OCI-LY7 (cell line): Measurements from ENCODE around the gene SPEN. TPM values are rescaled to one million over a fixed set of nuclear protein-coding genes. Genes with fewer than 3 reads are reported as not detected.

Source experiments
- BruUV-seq: library from RNA; stranded (reverse); fragments of 400-500 nt; replicated peaks from 2 replicates; lab custom pipeline; 2021; lab: Mats Ljungman, UMichigan
- CTCF ChIA-PET: fragments of 300-600 bp; sonication (Branson Sonifier 250); formaldehyde crosslinking; loops from one replicate; lab custom pipeline; 2022; ENCODE audit warnings: antibody characterized with exemption; ENCODE audit not compliant: unreplicated experiment; lab: Charles Lee
- POLR2A ChIA-PET: fragments of 300-600 bp; sonication (Branson Sonifier 250); formaldehyde crosslinking; loops from one replicate; lab custom pipeline; 2022; ENCODE audit warnings: antibody characterized with exemption; lab: Charles Lee
- DNase-seq: peaks from one replicate; pipeline ENCODE4 v3.0.0-alpha.2; 2015; ENCODE audit warnings: low spot score
- H2AFZ ChIP-seq: fragments of 200-600 bp; sonication (generic), shearing (Covaris generic); 2 replicates; pipeline ENCODE4 v1.6.1; 2014; ENCODE audit warnings: mild to moderate bottlenecking, antibody characterized with exemption, low read length, moderate library complexity
- H3K27ac ChIP-seq: fragments of 200-600 bp; sonication (generic); 2 replicates; pipeline ENCODE4 v1.5.1; 2014; ENCODE audit warnings: mixed run types, low read depth, mild to moderate bottlenecking, moderate library complexity, low read length, inconsistent platforms; ENCODE audit not compliant: poor library complexity, severe bottlenecking
- H3K36me3 ChIP-seq: fragments of 200-600 bp; sonication (generic); 2 replicates; pipeline ENCODE4 v1.6.1; 2014; ENCODE audit warnings: mild to moderate bottlenecking, antibody characterized with exemption, low read length, moderate library complexity, mixed read lengths; ENCODE audit not compliant: insufficient read depth
- H3K4me1 ChIP-seq: fragments of 200-600 bp; sonication (generic); 2 replicates; pipeline ENCODE4 v1.5.1; 2014; ENCODE audit warnings: mild to moderate bottlenecking, low read length; ENCODE audit not compliant: insufficient read depth, poor library complexity, severe bottlenecking
- H3K4me2 ChIP-seq: fragments of 200-600 bp; sonication (generic); 2 replicates; pipeline ENCODE4 v1.6.1; 2014; ENCODE audit warnings: mild to moderate bottlenecking, low read length
- H3K4me3 ChIP-seq: fragments of 200-600 bp; sonication (generic); 2 replicates; pipeline ENCODE4 v1.5.1; 2014; ENCODE audit warnings: mild to moderate bottlenecking, low read depth, low read length; ENCODE audit not compliant: poor library complexity, severe bottlenecking
- H3K79me2 ChIP-seq: fragments of 200-600 bp; sonication (generic); 2 replicates; pipeline ENCODE4 v1.6.1; 2016; ENCODE audit warnings: low read depth, mild to moderate bottlenecking, low read length, moderate library complexity, mixed read lengths; ENCODE audit not compliant: insufficient read depth
- H3K9me2 ChIP-seq: fragments of 200-600 bp; sonication (generic); 2 replicates; pipeline ENCODE4 v1.6.1; 2016; ENCODE audit warnings: mild to moderate bottlenecking, low read length, mixed read lengths; ENCODE audit not compliant: insufficient read depth
- H3K9me3 ChIP-seq: fragments of 200-600 bp; sonication (generic); 2 replicates; pipeline ENCODE4 v1.6.1; 2014; ENCODE audit warnings: mild to moderate bottlenecking, mixed run types, low read length, mixed read lengths
- H4K20me1 ChIP-seq: fragments of 200-600 bp; sonication (generic); 2 replicates; pipeline ENCODE4 v1.6.1; 2014; ENCODE audit warnings: mild to moderate bottlenecking, antibody characterized with exemption, low read length, moderate library complexity, mixed read lengths; ENCODE audit not compliant: insufficient read depth
- EZH2phosphoT487 ChIP-seq: fragments of 200-600 bp; sonication (generic); IDR thresholded peaks from 2 replicates; pipeline ENCODE4 v1.6.1; 2018; ENCODE audit warnings: low read depth, borderline replicate concordance, mild to moderate bottlenecking, mixed run types, antibody characterized with exemption, low read length, moderate library complexity, mixed read lengths
- intact Hi-C: fragments of 100-400 bp; cut with micrococcal nuclease; formaldehyde crosslinking; loops from one replicate; pipeline ENCODE4 v1.10.0; 2022; ENCODE audit not compliant: unreplicated experiment
- total RNA-seq, 2 experiments: library from RNA; depleted of rRNA in 1 of 2; stranded (reverse); fragments of >200 nt in 1 of 2; shearing (Covaris generic) in 1 of 2; gene quantifications; 2 replicates each; pipeline ENCODE4 v1.2.3, GENCODE V29; 2014 to 2022
- TF ChIP-seq, protein P1 (sequence below): fragments of 200-600 bp; sonication (generic); conservative IDR thresholded peaks from 2 replicates; pipeline ENCODE4 v1.5.1; 2014; ENCODE audit warnings: mild to moderate bottlenecking, antibody characterized with exemption, low read length, moderate library complexity, mixed read lengths

The SPEN gene
- total RNA-seq, 2 experiments from 2014 or later: 40.7 to 87.1 TPM

DNA sequence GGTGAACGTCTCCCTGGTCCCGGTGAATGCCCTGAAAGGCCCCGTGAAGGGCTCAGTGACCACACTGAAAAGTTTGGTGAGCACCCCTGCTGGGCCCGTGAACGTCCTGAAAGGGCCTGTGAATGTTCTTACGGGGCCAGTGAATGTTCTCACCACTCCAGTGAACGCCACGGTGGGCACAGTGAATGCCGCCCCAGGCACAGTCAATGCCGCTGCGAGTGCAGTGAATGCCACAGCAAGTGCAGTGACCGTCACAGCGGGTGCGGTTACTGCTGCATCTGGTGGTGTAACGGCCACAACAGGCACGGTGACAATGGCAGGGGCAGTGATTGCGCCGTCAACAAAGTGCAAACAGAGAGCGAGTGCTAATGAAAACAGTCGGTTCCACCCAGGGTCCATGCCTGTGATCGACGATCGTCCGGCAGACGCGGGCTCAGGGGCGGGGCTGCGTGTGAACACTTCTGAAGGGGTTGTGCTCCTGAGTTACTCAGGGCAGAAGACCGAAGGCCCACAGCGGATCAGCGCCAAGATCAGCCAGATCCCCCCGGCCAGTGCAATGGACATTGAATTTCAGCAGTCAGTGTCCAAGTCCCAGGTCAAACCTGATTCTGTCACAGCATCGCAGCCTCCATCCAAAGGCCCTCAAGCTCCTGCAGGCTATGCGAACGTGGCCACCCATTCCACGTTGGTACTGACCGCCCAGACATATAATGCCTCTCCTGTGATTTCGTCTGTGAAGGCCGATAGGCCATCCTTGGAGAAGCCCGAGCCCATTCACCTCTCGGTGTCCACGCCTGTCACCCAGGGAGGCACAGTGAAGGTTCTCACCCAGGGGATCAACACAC, 86.9 kb downstream of the SPEN start:
- intact Hi-C loops: loop anchor here (5.0 kb wide), 1 partner anchor 117 kb away; no protein-coding TSS in a partner anchor
- peaks cover 99% of the 10 kb centered on the region for H3K36me3 ChIP-seq
- H3K27ac ChIP-seq: no peak overlapping the region

DNA sequence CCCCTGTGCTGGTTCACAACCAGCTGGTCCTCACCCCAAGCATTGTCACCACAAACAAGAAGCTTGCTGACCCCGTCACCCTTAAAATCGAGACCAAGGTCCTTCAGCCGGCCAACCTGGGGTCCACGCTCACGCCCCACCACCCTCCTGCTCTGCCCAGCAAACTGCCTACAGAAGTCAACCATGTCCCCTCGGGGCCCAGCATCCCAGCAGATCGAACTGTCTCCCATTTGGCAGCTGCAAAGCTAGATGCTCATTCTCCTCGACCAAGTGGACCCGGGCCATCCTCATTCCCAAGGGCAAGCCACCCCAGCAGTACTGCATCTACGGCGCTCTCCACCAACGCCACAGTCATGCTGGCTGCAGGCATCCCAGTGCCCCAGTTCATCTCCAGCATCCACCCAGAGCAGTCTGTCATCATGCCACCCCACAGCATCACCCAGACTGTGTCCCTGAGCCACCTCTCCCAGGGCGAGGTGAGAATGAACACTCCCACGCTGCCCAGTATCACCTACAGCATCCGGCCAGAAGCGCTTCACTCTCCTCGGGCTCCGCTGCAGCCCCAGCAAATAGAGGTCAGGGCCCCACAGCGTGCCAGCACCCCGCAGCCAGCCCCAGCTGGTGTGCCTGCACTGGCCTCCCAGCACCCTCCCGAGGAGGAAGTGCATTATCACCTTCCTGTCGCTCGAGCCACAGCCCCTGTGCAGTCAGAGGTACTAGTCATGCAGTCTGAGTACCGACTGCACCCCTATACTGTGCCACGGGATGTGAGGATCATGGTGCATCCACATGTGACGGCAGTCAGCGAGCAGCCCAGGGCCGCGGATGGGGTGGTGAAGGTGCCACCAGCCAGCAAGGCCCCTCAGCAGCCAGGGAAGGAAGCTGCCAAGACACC, 87.8 kb downstream of the SPEN start:
- Histone ChIP-seq H2AFZ (no peak overlapping the region), H4K20me1 (no peaks in the 10 kb centered on the region), H3K9me2 (no peaks in the 10 kb centered on the region), H3K79me2 (no peaks in the 10 kb centered on the region), H3K4me3 (no peak overlapping the region), H3K4me2 (no peak overlapping the region), H3K36me3 (peaks cover 99% of the 10 kb centered on the region), H3K27ac (no peak overlapping the region), H3K4me1 (no peaks in the 10 kb centered on the region), H3K9me3 (no peaks in the 10 kb centered on the region)
- CTCF ChIA-PET: no interaction called here
- no TSS peak for BruUV-seq
- POLR2A ChIA-PET: no interaction called here
- no peak for DNase-seq
- no peak for TF ChIP-seq EZH2phosphoT487
- TF ChIP-seq, protein P1, sequence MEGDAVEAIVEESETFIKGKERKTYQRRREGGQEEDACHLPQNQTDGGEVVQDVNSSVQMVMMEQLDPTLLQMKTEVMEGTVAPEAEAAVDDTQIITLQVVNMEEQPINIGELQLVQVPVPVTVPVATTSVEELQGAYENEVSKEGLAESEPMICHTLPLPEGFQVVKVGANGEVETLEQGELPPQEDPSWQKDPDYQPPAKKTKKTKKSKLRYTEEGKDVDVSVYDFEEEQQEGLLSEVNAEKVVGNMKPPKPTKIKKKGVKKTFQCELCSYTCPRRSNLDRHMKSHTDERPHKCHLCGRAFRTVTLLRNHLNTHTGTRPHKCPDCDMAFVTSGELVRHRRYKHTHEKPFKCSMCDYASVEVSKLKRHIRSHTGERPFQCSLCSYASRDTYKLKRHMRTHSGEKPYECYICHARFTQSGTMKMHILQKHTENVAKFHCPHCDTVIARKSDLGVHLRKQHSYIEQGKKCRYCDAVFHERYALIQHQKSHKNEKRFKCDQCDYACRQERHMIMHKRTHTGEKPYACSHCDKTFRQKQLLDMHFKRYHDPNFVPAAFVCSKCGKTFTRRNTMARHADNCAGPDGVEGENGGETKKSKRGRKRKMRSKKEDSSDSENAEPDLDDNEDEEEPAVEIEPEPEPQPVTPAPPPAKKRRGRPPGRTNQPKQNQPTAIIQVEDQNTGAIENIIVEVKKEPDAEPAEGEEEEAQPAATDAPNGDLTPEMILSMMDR: no peak
- intact Hi-C loops: no loop called here

More for the DNA sequence above, 86.9 kb downstream of the SPEN start:
- no peaks in the 10 kb centered on the region for H4K20me1 ChIP-seq
- no peak for DNase-seq
- no peak overlapping the region for H3K4me3 ChIP-seq
- no TSS peak for BruUV-seq
- H3K4me2 ChIP-seq: no peak overlapping the region
- H2AFZ ChIP-seq: no peak overlapping the region
- ChIA-PET POLR2A (no interaction called here), CTCF (no interaction called here)
- H3K79me2 ChIP-seq: no peaks in the 10 kb centered on the region
- H3K4me1 ChIP-seq: no peaks in the 10 kb centered on the region
- TF ChIP-seq, protein P1: no peak
- no peak for TF ChIP-seq EZH2phosphoT487
- H3K9me3 ChIP-seq: no peaks in the 10 kb centered on the region
- no peaks in the 10 kb centered on the region for H3K9me2 ChIP-seq
